Epithelial cell of proximal tubule (primary cell): ENCODE results near the gene CFAP70. TPM values are rescaled to one million over a fixed set of nuclear protein-coding genes. Genes with fewer than 3 reads are reported as not detected.
"Not testable (repeated sequence)": the region's sequence is repeated elsewhere in the genome, so short reads cannot be mapped to it uniquely, and the experiment has no call there.

Experiments
- DNase-seq: peaks from one replicate; pipeline ENCODE4 v3.0.0-alpha.2; 2011; ENCODE audit warnings: low read depth
- H3K4me3 ChIP-seq: 2 replicates; pipeline ENCODE4 v1.5.1; 2011; ENCODE audit warnings: low read depth, mild to moderate bottlenecking, low read length
- total RNA-seq: library from RNA; depleted of rRNA; stranded (reverse); fragments of >200 nt; gene quantifications from 2 replicates; pipeline ENCODE4 v1.2.3, GENCODE V29; 2015
- TF ChIP-seq, protein P1 (sequence below): conservative IDR thresholded peaks from 2 replicates; pipeline ENCODE4 v1.5.1; 2012; ENCODE audit warnings: low read depth, mild to moderate bottlenecking, low read length

The CFAP70 gene
- total RNA-seq, 1 donor from 2014 or later: 0.98 TPM

DNA sequence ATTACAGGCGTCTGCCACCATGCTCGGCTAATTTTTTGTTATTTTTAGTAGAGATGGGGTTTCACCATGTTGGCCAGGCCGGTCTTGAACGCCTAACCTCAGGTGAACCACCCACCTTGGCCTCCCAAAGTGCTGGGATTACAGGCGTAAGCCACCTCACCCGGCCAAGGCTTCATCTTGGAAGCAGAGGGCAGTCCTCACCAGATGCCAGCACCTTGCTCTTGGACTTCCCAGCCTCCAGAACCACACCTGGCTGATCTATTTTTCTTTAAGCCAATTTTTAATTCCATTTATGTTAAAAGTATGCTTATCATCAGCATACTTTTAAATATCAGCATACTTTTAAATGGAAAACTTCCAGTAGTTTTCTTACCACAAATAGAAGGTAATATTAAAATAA is 43.0 kb upstream of the CFAP70 start:
- DNase-seq: no peak
- TF ChIP-seq, protein P1, sequence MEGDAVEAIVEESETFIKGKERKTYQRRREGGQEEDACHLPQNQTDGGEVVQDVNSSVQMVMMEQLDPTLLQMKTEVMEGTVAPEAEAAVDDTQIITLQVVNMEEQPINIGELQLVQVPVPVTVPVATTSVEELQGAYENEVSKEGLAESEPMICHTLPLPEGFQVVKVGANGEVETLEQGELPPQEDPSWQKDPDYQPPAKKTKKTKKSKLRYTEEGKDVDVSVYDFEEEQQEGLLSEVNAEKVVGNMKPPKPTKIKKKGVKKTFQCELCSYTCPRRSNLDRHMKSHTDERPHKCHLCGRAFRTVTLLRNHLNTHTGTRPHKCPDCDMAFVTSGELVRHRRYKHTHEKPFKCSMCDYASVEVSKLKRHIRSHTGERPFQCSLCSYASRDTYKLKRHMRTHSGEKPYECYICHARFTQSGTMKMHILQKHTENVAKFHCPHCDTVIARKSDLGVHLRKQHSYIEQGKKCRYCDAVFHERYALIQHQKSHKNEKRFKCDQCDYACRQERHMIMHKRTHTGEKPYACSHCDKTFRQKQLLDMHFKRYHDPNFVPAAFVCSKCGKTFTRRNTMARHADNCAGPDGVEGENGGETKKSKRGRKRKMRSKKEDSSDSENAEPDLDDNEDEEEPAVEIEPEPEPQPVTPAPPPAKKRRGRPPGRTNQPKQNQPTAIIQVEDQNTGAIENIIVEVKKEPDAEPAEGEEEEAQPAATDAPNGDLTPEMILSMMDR: no peak
- H3K4me3 ChIP-seq: no peak overlapping the region

DNA sequence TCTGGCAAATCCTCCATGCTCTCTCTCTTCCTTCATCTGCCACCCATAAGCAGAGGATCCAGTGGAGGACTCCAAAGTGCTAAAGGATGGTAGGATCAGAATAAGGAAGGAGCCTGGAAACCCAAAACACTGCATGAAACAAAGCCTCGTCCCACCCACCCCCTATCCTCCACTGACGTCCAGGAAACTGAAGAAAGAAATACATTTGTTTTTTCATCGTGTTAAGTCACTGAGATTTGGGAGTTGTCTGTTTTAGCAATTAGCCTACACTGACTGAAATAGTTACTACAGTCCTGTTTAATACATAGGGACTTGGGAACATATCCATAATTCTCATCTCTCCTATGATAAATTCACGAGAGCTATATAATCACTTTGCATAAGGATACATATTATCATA is 40.4 kb upstream of the CFAP70 start:
- no peak for DNase-seq
- no peak overlapping the region for H3K4me3 ChIP-seq
- TF ChIP-seq, protein P1: no peak

DNA sequence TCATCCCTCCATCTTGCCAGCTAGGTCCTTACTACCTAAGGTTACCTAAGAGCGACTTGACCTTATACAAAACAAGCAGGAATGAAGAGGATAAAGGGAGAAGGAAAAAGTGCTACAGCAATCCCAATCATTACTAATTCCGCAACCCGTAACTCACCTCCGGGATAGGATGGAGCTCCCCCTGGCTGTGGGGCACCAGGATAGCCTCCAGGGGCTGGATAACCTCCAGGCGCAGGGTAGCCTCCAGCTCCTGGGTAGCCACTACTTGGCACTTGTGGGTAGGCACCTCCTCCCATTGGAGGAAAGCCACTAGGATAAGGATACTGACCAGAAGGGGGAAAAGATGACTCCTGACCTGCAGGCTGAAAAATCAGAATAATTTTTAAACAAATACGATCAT is 39.4 kb upstream of the CFAP70 start:
- TF ChIP-seq, protein P1: peak; percentile 42
- no peak for DNase-seq
- no peak overlapping the region for H3K4me3 ChIP-seq

GRCh38 chr10:73394325-73394724 is 35.7 kb upstream of the CFAP70 start:
- H3K4me3 ChIP-seq, DNase-seq: not testable (repeated sequence)

GRCh38 chr10:73388228-73388627 is 29.6 kb upstream of the CFAP70 start:
- no peak for DNase-seq
- H3K4me3 ChIP-seq: no peak overlapping the region
- TF ChIP-seq, protein P1: no peak

- DNase-seq: no peak
- no peak overlapping the region for H3K4me3 ChIP-seq
- TF ChIP-seq, protein P1: no peak
Measured at GRCh38 chr10:73386583-73386982, 27.9 kb upstream of the CFAP70 start.

DNA sequence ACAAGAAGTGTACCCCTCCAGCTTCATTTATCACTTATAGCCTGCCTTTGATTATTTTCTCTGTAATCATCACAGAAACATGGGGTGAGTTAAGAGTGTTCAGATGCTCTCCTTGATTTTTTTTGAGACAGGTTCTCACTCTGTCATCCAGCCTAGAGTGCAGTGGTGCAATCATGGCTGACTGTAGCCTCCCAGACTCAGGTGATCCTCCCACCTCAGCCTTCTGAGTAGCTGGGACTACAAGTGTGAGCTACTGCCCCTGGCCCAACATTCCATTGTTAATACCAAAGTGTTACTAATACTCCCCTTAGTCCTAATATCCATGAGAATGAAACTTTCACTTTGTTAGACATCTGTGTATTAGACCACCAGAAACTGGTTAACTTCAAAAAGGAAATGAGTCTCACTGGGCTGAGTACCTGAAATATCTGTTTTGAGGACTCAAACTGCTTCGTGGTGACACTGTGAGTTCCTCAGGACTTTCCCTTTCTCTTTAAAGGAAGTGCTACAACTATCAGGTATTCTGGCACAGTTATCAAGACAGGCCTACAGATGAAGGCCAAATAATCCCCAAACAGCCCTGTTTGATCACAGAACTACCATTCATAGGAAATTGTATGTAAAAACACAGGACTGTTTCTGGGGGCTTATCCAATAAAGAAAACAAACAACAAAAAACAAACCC is 20.5 kb upstream of the CFAP70 start:
- DNase-seq: no peak
- TF ChIP-seq, protein P1: no peak
- H3K4me3 ChIP-seq: no peak overlapping the region
